Measurements from ENCODE around the gene ZSCAN5A. TPM values are rescaled to one million over a fixed set of nuclear protein-coding genes. Genes with fewer than 3 reads are reported as not detected.

ZSCAN5A gene
- total and polyA plus RNA-seq, 5 donors from 2014 or later = 3.5 to 7.9 (median 6.4) TPM

DNA sequence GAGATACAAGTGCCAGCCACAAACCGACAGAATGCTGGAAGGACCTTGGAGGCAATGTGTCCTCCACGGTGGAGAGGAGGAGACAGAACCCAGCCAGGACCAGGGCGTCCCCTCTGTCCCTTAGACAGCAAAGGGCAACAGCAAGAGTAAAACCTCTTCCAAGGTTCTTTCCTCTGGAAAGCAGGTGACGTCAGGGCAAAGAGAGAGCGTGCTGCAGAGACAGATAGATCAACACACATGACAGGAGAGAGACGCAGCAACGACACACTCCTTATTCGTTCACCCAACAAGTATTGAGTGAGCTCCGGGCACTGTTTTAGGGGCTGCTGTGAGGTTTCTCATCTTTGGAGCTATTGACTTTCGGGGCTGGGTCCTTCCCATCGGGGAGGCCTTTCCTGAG lies 140.1 kb downstream of the ZSCAN5A start:
- peaks cover 4% of the 10 kb centered on the region for H3K36me3 Mint-ChIP-seq
- no peaks in the 10 kb centered on the region for H3K4me1 Mint-ChIP-seq
- H3K27me3 ChIP-seq (ENCODE audit: control insufficient read depth, insufficient read depth, low read length) = no peaks in the 10 kb centered on the region
- H3K9me3 ChIP-seq (ENCODE audit: control insufficient read depth in 2 of 2, low read length in 2 of 2) = no peaks in the 10 kb centered on the region
- no peak overlapping the region for H3K27ac ChIP-seq (ENCODE audit: insufficient read depth, low read length, poor library complexity, severe bottlenecking)
- ATAC-seq (ENCODE audit: low read depth in 2 of 2) (no peak), DNase-seq (no peak)
- no peaks in the 10 kb centered on the region for H3K36me3 ChIP-seq (ENCODE audit: control insufficient read depth, insufficient read depth, low read length)
- no peaks in the 10 kb centered on the region for H3K4me1 ChIP-seq (ENCODE audit: control insufficient read depth, insufficient read depth, low read length, poor library complexity, severe bottlenecking)
- H3K4me3 Mint-ChIP-seq = no peak overlapping the region
- no peak overlapping the region for H3K27ac Mint-ChIP-seq
- peaks cover 0 to 2% (median 0%) of the 10 kb centered on the region in 7 donors for H3K9me3 Mint-ChIP-seq
- H3K4me3 ChIP-seq (ENCODE audit: low read depth, low read length) = no peak overlapping the region
- H3K27me3 Mint-ChIP-seq = no peaks in the 10 kb centered on the region

DNA sequence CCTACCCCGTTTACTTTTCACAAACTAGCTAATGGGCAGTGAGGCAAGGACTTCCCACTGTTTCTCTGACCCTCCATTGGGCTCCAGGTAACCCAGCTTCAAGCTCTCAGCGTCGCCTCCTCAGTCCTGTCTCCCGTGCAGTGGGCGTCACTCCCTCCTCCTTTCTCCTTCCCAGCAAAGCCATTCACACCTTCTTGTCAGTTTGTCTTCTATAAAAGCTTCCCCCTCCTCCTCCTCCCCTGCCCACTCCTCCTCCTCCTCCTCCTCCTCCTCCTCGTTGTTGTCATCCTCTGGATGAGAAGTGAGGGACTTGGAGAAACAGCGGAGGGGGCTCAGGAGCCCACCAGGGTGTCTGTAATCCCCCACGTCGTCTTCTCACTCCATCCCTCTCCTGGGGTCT lies 140.6 kb downstream of the ZSCAN5A start:
- H3K9me3 Mint-ChIP-seq = peaks cover 0 to 2% (median 0%) of the 10 kb centered on the region in 7 donors
- no peak for DNase-seq

More for the DNA sequence above, 140.6 kb downstream of the ZSCAN5A start:
- Histone ChIP-seq H3K27me3 (ENCODE audit: control insufficient read depth, insufficient read depth, low read length) (no peaks in the 10 kb centered on the region), H3K36me3 (ENCODE audit: control insufficient read depth, insufficient read depth, low read length) (no peaks in the 10 kb centered on the region), H3K27ac (ENCODE audit: insufficient read depth, low read length, poor library complexity, severe bottlenecking) (no peak overlapping the region), H3K9me3 (ENCODE audit: control insufficient read depth in 2 of 2, low read length in 2 of 2) (no peaks in the 10 kb centered on the region), H3K4me1 (ENCODE audit: control insufficient read depth, insufficient read depth, low read length, poor library complexity, severe bottlenecking) (no peaks in the 10 kb centered on the region), H3K4me3 (ENCODE audit: low read depth, low read length) (no peak overlapping the region)
- ATAC-seq (ENCODE audit: low read depth in 2 of 2) = no peak
- H3K27me3 Mint-ChIP-seq = no peaks in the 10 kb centered on the region
- H3K4me1 Mint-ChIP-seq = no peaks in the 10 kb centered on the region
- peaks cover 4% of the 10 kb centered on the region for H3K36me3 Mint-ChIP-seq
- no peak overlapping the region for H3K27ac Mint-ChIP-seq
- no peak overlapping the region for H3K4me3 Mint-ChIP-seq

Other genes with a start within 250 kb of the ZSCAN5A start
- gene ZNF787, start 193.5 kb downstream of the ZSCAN5A start, total RNA-seq = 21.4 TPM
- 1 to 10 TPM in 3 of 4 donors, under 1 TPM in 1; 0.73 to 1.8 (median 1.4) TPM for gene ZNF787, start 193.5 kb downstream of the ZSCAN5A start, polyA plus RNA-seq
- 23.5 TPM for gene ZNF444, start 173.6 kb downstream of the ZSCAN5A start, total RNA-seq
- gene ZNF444, start 173.6 kb downstream of the ZSCAN5A start, polyA plus RNA-seq = 10 to 100 TPM; 10.8 to 16.0 (median 13.4) TPM
- not detected for gene GALP, start 138.8 kb downstream of the ZSCAN5A start, total RNA-seq
- gene GALP, start 138.8 kb downstream of the ZSCAN5A start, polyA plus RNA-seq = not detected
- not detected for gene ZSCAN5B, start 117.1 kb downstream of the ZSCAN5A start, total RNA-seq
- not detected for gene ZSCAN5B, start 117.1 kb downstream of the ZSCAN5A start, polyA plus RNA-seq
- not detected for gene ZSCAN5C, start 112.6 kb downstream of the ZSCAN5A start, total RNA-seq
- not detected for gene ZSCAN5C, start 112.6 kb downstream of the ZSCAN5A start, polyA plus RNA-seq
- gene EDDM13, start 42.1 kb downstream of the ZSCAN5A start, total RNA-seq = not detected
- 1 to 10 TPM in 2 of 4 donors, under 1 TPM in 2; 0.46 to 1.9 (median 1.1) TPM for gene EDDM13, start 42.1 kb downstream of the ZSCAN5A start, polyA plus RNA-seq
- 2.3 TPM for gene ZNF582, start 78.7 kb upstream of the ZSCAN5A start, total RNA-seq
- gene ZNF582, start 78.7 kb upstream of the ZSCAN5A start, polyA plus RNA-seq = 1 to 10 TPM; 3.8 to 6.0 (median 4.9) TPM
- gene ZNF583, start 89.5 kb upstream of the ZSCAN5A start, total RNA-seq = 2.2 TPM
- 10 to 100 TPM in 2 of 4 donors, 1 to 10 TPM in 2; 7.3 to 17.0 (median 12.5) TPM for gene ZNF583, start 89.5 kb upstream of the ZSCAN5A start, polyA plus RNA-seq
- 0.91 TPM for gene ZNF667, start 162.5 kb upstream of the ZSCAN5A start, total RNA-seq
- 1 to 10 TPM in 1 of 4 donors, under 1 TPM in 3; 0.14 to 2.5 (median 0.50) TPM for gene ZNF667, start 162.5 kb upstream of the ZSCAN5A start, polyA plus RNA-seq
- 0.62 TPM for gene ZNF471, start 193.0 kb upstream of the ZSCAN5A start, total RNA-seq
- under 1 TPM in 3 of 4 donors, not detected in 1; 0.17 to 0.39 (median 0.30) TPM for gene ZNF471, start 193.0 kb upstream of the ZSCAN5A start, polyA plus RNA-seq
- 2.9 TPM for gene ZFP28, start 224.1 kb upstream of the ZSCAN5A start, total RNA-seq
- 1 to 10 TPM; 1.1 to 3.3 (median 2.0) TPM for gene ZFP28, start 224.1 kb upstream of the ZSCAN5A start, polyA plus RNA-seq